IPS-18a (cell line): ENCODE data around the gene ANKRD39.

ENCODE experiments used
- H3K27ac ChIP-seq: one replicate; pipeline ENCODE4 v1.5.1; 2013; ENCODE audit warnings: low read length
- H3K27me3 ChIP-seq: one replicate; pipeline ENCODE4 v1.6.1; 2013; ENCODE audit warnings: mild to moderate bottlenecking, low read length; ENCODE audit not compliant: control insufficient read depth, insufficient read depth
- H3K36me3 ChIP-seq: one replicate; pipeline ENCODE4 v1.6.1; 2013; ENCODE audit warnings: low read depth, low read length; ENCODE audit not compliant: control insufficient read depth
- H3K4me1 ChIP-seq: one replicate; pipeline ENCODE4 v1.6.1; 2013; ENCODE audit warnings: low read depth, low read length; ENCODE audit not compliant: control insufficient read depth
- H3K4me3 ChIP-seq: one replicate; pipeline ENCODE4 v1.5.1; 2013; ENCODE audit warnings: low read length
- H3K9ac ChIP-seq: one replicate; pipeline ENCODE4 v1.6.1; 2013; ENCODE audit warnings: mild to moderate bottlenecking, low read length, moderate library complexity
- H3K9me3 ChIP-seq: one replicate; pipeline ENCODE4 v1.6.1; 2013; ENCODE audit warnings: low read depth, low read length; ENCODE audit not compliant: control insufficient read depth

Gene ANKRD39

DNA sequence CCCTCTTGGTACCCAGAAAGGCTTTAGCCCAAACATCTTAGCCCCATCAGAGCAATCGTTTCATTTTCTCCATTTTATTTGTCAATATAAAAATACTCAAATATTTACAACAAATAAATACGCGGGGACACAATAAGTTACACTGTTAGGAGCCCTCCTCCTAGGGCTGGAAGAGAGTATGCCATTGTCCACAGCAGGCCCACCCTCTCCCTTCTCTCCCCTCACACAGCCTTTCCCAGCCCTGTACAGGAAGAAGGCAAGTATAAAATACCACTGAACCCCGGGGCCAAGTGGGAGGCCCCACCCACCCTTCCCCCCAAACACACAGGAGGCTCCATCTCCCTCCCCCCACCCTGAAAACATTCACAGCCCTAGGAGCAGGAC lies 1.9 kb upstream of the ANKRD39 start:
- H3K9me3 ChIP-seq, result no peaks in the 10 kb centered on the region
- peaks cover 14% of the 10 kb centered on the region for H3K4me1 ChIP-seq
- no peaks in the 10 kb centered on the region for H3K27me3 ChIP-seq
- no peak overlapping the region for H3K9ac ChIP-seq
- no peak overlapping the region for H3K4me3 ChIP-seq
- H3K27ac ChIP-seq, result no peak overlapping the region
- peaks cover 39% of the 10 kb centered on the region for H3K36me3 ChIP-seq

DNA sequence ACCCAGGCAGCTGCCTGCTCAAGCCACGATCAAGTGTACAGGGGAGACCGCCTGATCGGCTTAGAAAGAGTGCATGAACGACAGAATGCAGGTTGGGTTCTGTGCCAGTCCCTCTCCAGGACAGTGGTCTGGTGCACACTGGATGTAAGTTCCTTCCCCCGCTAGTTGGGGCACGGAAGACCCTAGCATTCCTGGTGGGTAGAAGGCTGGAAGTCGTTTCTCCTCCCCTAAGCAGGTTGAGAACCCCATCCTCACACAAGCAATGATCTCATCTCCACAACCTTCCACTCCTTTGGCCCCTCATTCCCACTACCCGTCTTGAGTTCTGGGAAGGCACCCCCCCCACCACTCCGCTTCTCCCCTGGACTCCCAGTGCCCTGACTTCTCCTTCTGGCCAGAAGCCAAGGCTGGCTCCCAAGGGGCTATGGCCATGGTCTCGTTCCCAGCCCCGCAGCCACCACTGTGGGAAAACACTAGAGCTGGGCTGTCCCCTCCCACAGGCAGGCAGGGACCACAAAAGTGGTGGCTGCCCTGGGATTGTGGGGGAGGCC lies 1.4 kb upstream of the ANKRD39 start:
- Histone ChIP-seq H3K9me3 (no peaks in the 10 kb centered on the region), H3K36me3 (peaks cover 34% of the 10 kb centered on the region), H3K4me1 (peaks cover 14% of the 10 kb centered on the region), H3K27ac (no peak overlapping the region), H3K4me3 (peak overlapping the region; percentile 56), H3K27me3 (no peaks in the 10 kb centered on the region), H3K9ac (peak overlapping the region; percentile 52)

DNA sequence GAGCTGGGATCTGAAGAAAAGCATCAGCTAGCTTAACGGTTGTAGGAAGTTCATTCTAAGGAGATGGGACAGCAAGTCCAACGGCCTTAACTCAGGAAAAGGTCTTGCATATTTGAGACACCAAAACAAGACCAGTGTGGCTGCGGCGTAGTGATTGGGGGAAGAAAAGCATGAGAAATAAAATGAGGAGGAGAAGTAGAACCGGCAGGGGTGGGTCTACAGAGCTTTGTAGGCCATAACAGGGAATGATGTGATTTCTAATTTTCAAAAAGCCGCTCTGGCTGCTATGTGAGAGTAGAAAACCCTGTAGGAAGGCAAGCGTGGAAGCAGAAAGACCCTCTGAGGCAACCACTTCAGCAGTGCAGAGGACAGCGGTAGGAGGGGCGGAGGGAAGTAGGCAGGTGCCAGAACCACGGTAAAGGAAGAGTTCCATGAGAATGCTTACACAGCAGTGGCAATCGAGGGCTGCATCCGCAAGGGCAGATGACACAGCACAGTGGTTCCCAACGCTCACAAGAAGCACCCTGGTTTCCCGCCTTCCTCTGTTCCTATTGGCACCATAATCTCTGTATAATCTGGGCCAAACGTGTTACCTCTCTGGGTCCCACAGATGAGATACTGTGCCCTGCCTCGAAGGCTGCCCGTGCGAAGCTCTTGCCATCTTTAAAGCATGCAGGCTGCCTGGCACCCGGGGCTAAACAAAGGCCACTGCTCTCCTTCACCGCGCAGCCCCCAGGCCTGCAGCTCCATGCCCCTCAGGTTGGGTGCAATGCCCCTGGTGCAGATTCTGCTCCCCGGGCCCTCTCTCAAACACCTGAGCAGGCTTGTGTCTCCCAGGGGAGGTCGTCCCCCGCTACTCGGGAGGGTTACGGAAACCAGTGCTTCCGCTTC lies 795 bp downstream of the ANKRD39 start:
- Histone ChIP-seq H3K4me3 (peak overlapping the region; percentile 80), H3K4me1 (peaks cover 14% of the 10 kb centered on the region), H3K27ac (no peak overlapping the region), H3K9me3 (no peaks in the 10 kb centered on the region), H3K9ac (peak overlapping the region; percentile 71), H3K36me3 (peaks cover 28% of the 10 kb centered on the region), H3K27me3 (no peaks in the 10 kb centered on the region)

DNA sequence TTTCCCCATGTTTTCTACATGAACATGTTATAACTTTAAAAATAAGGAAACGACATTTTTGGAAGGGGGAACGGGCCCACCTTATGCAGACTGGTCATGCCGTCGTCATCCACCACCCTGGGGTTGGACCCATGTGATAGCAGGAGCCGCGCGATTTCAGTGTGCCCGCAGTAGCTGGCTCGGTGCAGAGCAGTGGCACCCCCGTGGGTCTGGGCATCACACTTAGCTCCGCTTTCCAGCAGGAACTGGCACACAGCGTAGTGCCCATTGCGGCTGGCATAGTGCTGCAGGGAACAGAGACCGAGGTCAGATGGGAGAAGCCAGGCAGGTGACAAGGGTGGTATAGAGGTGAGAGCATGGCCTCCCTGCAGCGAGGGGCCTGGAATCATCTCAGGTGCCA lies 4.5 kb downstream of the ANKRD39 start:
- peaks cover 21% of the 10 kb centered on the region for H3K36me3 ChIP-seq
- no peaks in the 10 kb centered on the region for H3K9me3 ChIP-seq
- peaks cover 11% of the 10 kb centered on the region for H3K4me1 ChIP-seq
- H3K27ac ChIP-seq, result no peak overlapping the region
- H3K27me3 ChIP-seq, result no peaks in the 10 kb centered on the region
- no peak overlapping the region for H3K4me3 ChIP-seq
- no peak overlapping the region for H3K9ac ChIP-seq

DNA sequence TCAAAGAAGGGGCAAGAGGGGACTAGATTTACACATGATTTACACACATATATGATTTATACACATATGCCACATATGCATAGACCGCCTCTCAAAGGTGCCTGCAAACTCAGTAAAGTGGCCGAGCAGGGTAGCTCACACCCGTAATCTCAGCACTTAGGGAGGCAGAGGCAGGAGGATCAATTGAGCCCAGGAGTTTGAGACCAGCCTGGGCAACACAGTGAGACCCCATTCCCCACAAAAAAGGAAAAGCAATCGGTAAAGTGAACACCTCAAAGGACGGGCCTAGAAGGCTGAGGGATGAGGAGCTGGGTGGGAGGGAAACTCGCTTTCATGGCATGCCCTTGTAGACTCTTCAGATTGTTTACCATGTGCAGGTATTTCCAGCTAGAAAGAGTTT lies 5.1 kb downstream of the ANKRD39 start:
- H3K4me1 ChIP-seq, result peaks cover 11% of the 10 kb centered on the region
- H3K27me3 ChIP-seq, result no peaks in the 10 kb centered on the region
- H3K9ac ChIP-seq, result no peak overlapping the region
- H3K9me3 ChIP-seq, result no peaks in the 10 kb centered on the region
- H3K4me3 ChIP-seq, result no peak overlapping the region
- H3K27ac ChIP-seq, result no peak overlapping the region
- peaks cover 26% of the 10 kb centered on the region for H3K36me3 ChIP-seq

DNA sequence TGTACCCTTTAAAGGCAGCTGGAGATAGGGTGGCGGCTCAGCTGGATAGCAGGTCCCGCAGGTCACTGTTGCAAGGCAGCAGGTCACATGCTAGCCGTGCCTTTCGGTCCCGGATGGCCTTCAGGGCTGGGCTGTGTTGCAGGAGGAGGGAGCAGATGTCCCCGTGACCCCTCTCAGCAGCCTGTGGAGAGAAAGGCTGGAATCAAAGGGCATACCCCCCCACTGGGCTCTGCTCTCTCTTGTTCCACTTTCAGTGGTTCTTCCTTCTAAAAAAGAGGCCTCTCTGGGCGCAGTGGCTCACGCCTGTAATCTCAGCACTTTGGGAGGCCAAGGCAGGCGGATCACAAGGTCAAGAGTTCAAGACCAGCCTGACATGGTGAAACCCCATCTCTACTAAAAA lies 9.6 kb downstream of the ANKRD39 start:
- H3K27ac ChIP-seq, result no peak overlapping the region
- H3K9ac ChIP-seq, result no peak overlapping the region

DNA sequence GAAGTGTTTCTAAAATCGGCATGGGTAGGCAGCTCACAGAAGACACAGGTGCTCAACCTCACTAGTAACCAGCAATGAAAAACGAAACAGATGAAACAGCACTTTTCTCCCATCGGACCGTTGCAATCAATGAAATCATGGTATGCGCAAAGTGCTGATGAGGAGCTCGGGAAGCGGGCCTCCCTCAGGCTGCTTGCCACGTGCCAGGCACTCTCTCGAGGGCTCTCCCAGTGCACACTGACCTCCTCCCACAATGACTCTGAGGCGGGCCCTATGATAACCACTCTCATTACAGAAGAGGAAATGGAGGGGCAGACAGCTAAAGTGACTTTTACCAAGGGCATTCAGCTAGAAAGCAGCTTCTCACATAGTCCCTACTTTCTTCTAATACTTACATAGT lies 10.2 kb downstream of the ANKRD39 start:
- H3K27ac ChIP-seq, result no peak overlapping the region
- no peak overlapping the region for H3K4me3 ChIP-seq

More for the DNA sequence above, 9.6 kb downstream of the ANKRD39 start:
- H3K36me3 ChIP-seq, result peaks cover 23% of the 10 kb centered on the region
- H3K9me3 ChIP-seq, result no peaks in the 10 kb centered on the region
- no peaks in the 10 kb centered on the region for H3K4me1 ChIP-seq
- H3K4me3 ChIP-seq, result no peak overlapping the region
- no peaks in the 10 kb centered on the region for H3K27me3 ChIP-seq

DNA sequence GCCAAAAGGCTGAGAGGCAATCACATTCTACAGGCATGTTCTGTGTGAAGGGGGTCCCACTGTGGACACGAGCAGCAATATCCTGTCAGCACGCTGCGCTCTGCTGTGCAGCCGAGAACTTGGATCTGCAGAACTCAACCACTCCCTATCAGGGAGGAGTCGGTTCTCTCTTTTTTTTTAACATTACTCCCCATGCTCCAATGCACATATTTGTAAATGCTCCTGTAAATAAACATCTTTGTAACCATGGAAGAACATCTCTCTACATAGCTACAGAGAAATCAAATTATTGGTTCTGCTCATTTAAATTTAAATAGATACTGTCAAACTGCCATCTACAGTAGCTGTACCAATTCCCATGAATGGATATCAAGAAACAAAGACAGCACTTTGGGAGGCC lies 11.0 kb downstream of the ANKRD39 start:
- Histone ChIP-seq H3K4me3 (no peak overlapping the region), H3K9me3 (no peaks in the 10 kb centered on the region), H3K9ac (no peak overlapping the region), H3K36me3 (peaks cover 14% of the 10 kb centered on the region), H3K27ac (no peak overlapping the region), H3K4me1 (no peaks in the 10 kb centered on the region), H3K27me3 (no peaks in the 10 kb centered on the region)

More for the DNA sequence above, 10.2 kb downstream of the ANKRD39 start:
- no peaks in the 10 kb centered on the region for H3K9me3 ChIP-seq
- H3K9ac ChIP-seq, result no peak overlapping the region
- H3K36me3 ChIP-seq, result peaks cover 16% of the 10 kb centered on the region
- no peaks in the 10 kb centered on the region for H3K27me3 ChIP-seq
- H3K4me1 ChIP-seq, result no peaks in the 10 kb centered on the region

DNA sequence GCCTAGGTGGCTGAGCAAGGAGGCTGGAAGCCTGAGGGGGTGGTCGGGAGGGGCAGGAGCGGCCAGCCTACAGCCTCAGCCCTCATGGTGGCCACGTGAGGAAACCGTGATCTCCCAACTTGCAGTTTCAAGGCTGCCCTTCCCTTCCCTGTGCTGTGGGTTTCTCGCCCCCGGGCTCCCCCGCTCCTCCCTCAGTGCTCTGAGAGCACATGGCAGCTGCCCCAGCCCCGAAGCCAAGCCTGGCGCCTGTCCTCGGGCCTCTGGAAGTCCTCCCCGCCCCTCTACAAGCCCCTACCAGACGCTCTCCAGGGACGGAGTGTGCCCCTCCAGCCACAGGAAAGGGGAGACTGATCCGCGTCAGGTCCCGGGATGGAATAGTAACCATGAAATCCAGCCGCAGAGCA lies 13.4 kb downstream of the ANKRD39 start:
- Histone ChIP-seq H3K4me3 (no peak overlapping the region), H3K27ac (no peak overlapping the region), H3K36me3 (peaks cover 5% of the 10 kb centered on the region), H3K9ac (no peak overlapping the region), H3K4me1 (no peaks in the 10 kb centered on the region), H3K9me3 (no peaks in the 10 kb centered on the region), H3K27me3 (no peaks in the 10 kb centered on the region)

DNA sequence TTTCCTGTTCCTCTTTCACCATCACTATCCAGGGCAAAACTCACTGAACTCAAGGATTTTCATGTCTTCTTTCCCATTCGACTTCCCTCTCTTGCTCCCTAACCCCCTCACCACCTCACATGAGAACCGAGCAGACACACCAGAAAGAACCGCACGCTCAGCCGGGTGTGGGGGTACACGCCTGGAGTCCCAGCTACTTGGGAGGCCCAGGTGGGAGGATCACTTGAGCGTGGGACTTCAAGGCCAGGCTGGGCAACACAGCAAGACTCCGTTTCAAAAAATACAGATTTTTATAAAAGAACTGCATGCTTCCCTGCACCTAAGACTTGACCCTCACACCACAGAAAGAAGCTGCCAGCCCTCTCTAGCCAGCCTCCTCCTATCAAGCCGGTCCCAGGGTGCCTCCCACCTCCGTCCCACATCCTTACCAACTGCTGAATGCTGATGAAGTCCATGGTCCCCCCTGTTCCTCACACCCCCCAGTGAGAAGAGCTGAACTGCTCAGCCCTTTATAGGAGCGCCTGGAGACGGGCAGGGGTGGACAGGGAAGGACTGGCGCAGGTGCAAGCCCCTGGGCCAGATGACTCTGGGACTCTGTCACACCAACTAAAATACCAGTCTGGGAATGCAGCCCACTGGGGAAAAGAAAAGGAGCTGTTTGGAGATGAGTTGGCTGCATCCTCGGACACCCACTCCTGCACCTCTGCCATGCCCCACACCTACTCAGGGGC lies 14.1 kb downstream of the ANKRD39 start, which contains the start of gene ANKRD23:
TSS of gene ANKRD23 (minus strand) at position 484 of the 731 bp plus-strand sequence. CDS start at position 455, 29 bp downstream.
- peaks cover 5% of the 10 kb centered on the region for H3K36me3 ChIP-seq
- H3K9ac ChIP-seq, result no peak within 1 kb of the TSS
- H3K27ac ChIP-seq, result no peak within 1 kb of the TSS
- H3K27me3 ChIP-seq, result no peaks in the 10 kb centered on the region
- no peaks in the 10 kb centered on the region for H3K9me3 ChIP-seq
- H3K4me1 ChIP-seq, result no peaks in the 10 kb centered on the region
- H3K4me3 ChIP-seq, result no peak within 1 kb of the TSS

DNA sequence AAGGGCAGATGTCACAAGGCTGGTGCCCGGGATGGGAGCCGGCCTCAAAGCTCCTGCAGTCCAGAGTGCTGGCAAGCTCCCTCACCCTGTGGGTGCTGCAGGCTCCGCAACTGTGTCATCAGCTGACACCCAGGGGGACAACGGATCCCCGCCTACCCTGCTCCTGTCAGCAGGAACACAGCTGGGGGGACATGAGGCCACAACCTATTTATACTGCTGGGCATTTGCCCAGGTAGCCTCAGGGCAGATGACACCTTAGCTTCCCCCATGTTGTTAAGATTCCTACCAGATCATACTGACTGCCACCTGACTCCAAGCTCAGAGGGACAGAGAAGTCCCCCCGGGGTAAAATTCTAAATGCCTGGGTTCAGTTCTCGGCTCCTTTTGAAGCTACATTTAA lies 15.2 kb downstream of the ANKRD39 start:
- H3K36me3 ChIP-seq, result no peaks in the 10 kb centered on the region
- no peaks in the 10 kb centered on the region for H3K4me1 ChIP-seq
- no peaks in the 10 kb centered on the region for H3K27me3 ChIP-seq
- H3K9me3 ChIP-seq, result no peaks in the 10 kb centered on the region
- no peak overlapping the region for H3K4me3 ChIP-seq
- H3K9ac ChIP-seq, result no peak overlapping the region
- H3K27ac ChIP-seq, result no peak overlapping the region
